Skeletal muscle tissue (tissue), 4 donors: ENCODE measurements around the gene UGGT2. TPM values are rescaled to one million over a fixed set of nuclear protein-coding genes. Genes with fewer than 3 reads are reported as not detected.

Source experiments
- H3K27ac ChIP-seq: one replicate; pipeline ENCODE4 v1.7.0; 2013; ENCODE audit warnings: mild to moderate bottlenecking, low read depth, low read length, inconsistent platforms
- H3K27me3 ChIP-seq, 3 donors: one replicate each; pipeline ENCODE4 v1.7.0; 2013; ENCODE audit warnings: low read length in 3 of 3; ENCODE audit not compliant: control insufficient read depth in 3 of 3, insufficient read depth in 3 of 3
- H3K36me3 ChIP-seq, 3 donors: one replicate each; pipeline ENCODE4 v1.7.0; 2013; ENCODE audit warnings: low read length in 3 of 3; ENCODE audit not compliant: control insufficient read depth in 3 of 3, insufficient read depth in 3 of 3
- H3K4me1 ChIP-seq, 3 donors: one replicate each; pipeline ENCODE4 v1.7.0; 2013; ENCODE audit warnings: low read length in 3 of 3, mild to moderate bottlenecking in 3 of 3; ENCODE audit not compliant: control insufficient read depth in 3 of 3, insufficient read depth in 3 of 3
- H3K4me3 ChIP-seq, 3 donors: one replicate each; pipeline ENCODE4 v1.7.0; 2013; ENCODE audit warnings: low read length in 3 of 3
- H3K9ac ChIP-seq, 3 donors: one replicate each; pipeline ENCODE4 v1.7.0; 2013; ENCODE audit warnings: low read length in 3 of 3, mild to moderate bottlenecking in 3 of 3, moderate library complexity in 2 of 3, low read depth in 1 of 3
- H3K9me3 ChIP-seq, 3 donors: one replicate each; pipeline ENCODE4 v1.7.0; 2013; ENCODE audit warnings: low read length in 3 of 3; ENCODE audit not compliant: control insufficient read depth in 3 of 3
- total RNA-seq: library from RNA; depleted of rRNA; stranded (reverse); fragments of >200 nt; gene quantifications from one replicate; pipeline ENCODE4 v1.2.3, GENCODE V29; 2014
- donor health status: Osteomylitis.

Gene UGGT2
- total RNA-seq, 1 donor from 2014 or later, result 43.8 TPM

DNA sequence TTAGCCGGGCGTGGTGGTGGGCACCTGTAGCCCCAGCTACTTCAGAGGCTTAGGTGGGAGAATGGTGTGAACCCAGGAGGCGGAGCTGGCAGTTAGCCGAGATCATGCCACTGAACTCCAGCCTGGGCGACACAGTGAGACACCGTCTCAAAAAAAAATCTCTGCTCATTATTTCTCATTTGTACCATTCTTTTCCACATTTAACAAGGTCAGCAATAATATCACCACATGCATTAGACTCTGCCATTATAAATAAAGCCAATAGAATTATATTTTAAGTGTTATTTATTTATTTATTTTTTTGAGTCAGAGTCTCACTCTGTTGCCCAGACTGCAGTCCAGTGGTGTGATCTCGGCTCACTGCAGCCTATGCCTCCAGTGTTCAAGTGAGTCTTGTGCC lies 24.2 kb downstream of the UGGT2 start:
- Histone ChIP-seq H3K4me1 (no peaks in the 10 kb centered on the region), H3K9ac (no peak overlapping the region), H3K4me3 (no peak overlapping the region), H3K27ac (no peak overlapping the region), H3K27me3 (no peaks in the 10 kb centered on the region), H3K36me3 (no peaks in the 10 kb centered on the region), H3K9me3 (no peaks in the 10 kb centered on the region)

DNA sequence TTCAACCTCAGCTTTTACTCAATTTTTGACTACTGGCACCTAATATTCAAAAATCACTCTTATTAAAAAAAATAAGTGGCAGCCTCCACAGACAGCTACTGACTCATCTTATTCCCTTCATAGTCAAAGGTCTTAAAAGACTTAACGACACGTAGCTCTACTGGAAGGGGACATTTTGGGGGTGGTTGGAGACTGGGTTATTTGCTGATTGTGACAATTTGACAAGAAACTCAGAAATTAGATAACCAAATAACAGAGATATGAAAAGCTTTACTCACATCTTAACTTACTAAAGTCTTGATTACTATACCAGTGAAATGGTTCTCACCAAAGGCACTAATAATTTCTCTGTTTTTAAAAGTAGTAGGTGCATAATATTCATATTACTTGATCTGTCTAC lies 25.7 kb downstream of the UGGT2 start:
- no peak overlapping the region for H3K4me3 ChIP-seq
- H3K4me1 ChIP-seq, result no peaks in the 10 kb centered on the region
- H3K27me3 ChIP-seq, result no peaks in the 10 kb centered on the region
- H3K27ac ChIP-seq, result no peak overlapping the region
- H3K9me3 ChIP-seq, result no peaks in the 10 kb centered on the region
- no peak overlapping the region for H3K9ac ChIP-seq
- H3K36me3 ChIP-seq, result no peaks in the 10 kb centered on the region

DNA sequence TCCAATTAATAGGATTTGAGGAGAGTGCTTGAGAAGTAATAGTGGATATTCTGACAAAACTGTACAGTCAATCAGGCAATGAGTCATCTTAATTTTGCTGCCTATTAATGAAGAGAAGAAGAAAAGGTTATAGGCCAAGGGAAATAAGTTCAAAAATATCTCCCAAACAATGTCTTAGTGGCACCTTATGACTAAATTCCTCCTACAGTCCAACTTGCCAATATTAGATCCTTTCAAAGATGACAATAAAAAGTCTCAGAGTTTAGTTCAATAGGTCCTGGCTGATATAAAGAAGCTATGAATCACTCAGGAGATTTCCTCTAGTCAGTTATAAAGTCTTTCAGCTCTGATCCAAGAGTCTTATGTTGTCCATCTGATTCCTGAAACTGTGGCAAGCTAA lies 27.9 kb downstream of the UGGT2 start:
- Histone ChIP-seq H3K9me3 (no peaks in the 10 kb centered on the region), H3K27me3 (no peaks in the 10 kb centered on the region), H3K36me3 (no peaks in the 10 kb centered on the region), H3K4me3 (no peak overlapping the region), H3K4me1 (no peaks in the 10 kb centered on the region), H3K27ac (no peak overlapping the region), H3K9ac (no peak overlapping the region)

DNA sequence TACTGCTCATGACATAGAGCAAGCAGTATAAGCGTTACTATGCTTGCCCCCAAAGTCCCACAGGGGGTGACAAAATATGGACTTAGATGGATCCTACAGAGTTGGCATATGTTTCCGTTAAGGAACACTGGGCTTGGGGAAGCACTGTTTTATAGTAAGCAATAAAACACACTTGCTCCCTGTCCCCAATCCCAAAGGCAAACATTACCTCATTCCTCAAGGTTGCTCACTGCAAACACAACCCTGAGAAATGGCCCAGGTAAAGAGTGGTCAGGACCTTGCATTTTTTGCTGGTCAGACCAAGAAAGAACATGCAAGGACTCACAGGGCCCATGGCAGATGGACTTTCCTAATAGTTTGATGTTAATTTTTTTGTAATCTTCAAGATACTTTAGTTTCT lies 32.3 kb downstream of the UGGT2 start:
- Histone ChIP-seq H3K27ac (no peak overlapping the region), H3K4me3 (no peak overlapping the region), H3K36me3 (peaks cover 0 to 7% (median 0%) of the 10 kb centered on the region in 3 donors), H3K9me3 (no peaks in the 10 kb centered on the region), H3K9ac (no peak overlapping the region), H3K27me3 (no peaks in the 10 kb centered on the region), H3K4me1 (no peaks in the 10 kb centered on the region)

DNA sequence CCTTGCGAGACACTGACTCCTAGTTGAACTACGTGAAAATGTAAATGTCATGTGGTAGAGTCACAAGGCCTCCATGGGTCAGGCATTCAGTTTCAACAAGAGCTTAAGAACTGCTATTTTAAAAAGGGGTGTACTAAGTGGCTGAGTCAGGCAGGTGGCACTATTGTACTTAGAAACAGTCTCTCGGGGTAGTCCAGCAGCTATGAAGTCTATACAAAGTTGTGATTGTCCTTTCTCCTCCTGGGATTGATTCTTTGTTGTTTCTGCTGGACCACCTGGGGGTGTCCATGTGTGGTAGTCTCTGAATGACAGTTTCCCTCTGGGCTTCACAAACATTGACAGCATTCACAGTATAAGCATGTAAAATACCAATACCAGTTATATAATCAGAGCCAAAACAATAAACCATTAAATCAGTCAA lies 33.0 kb downstream of the UGGT2 start:
- no peaks in the 10 kb centered on the region for H3K27me3 ChIP-seq

DNA sequence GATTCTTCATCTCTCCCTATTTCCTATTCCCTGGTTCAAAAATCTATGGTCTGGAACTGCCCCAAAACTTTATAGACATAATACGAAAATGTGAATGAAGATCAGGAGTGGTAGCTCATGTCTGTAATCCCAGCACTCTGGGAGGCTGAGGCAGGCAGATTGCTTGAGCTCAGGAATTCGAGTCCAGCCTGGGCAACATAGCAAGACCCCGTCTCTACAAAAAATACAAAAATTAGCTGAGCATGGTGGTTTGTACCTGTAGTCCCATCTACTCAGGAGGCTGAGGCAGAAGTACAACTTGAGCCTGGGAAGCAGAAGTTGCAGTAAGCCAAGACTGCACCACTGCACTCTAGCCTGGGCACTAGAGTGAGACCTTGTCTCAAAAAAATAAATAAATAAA lies 35.1 kb downstream of the UGGT2 start:
- no peaks in the 10 kb centered on the region for H3K27me3 ChIP-seq
- H3K9ac ChIP-seq, result no peak overlapping the region
- no peaks in the 10 kb centered on the region for H3K9me3 ChIP-seq
- H3K4me3 ChIP-seq, result no peak overlapping the region
- no peak overlapping the region for H3K27ac ChIP-seq
- peaks cover 0 to 7% (median 0%) of the 10 kb centered on the region in 3 donors for H3K36me3 ChIP-seq
- H3K4me1 ChIP-seq, result no peaks in the 10 kb centered on the region

More for the DNA sequence above, 33.0 kb downstream of the UGGT2 start:
- Histone ChIP-seq H3K27ac (peak overlapping the region; percentile 52), H3K9ac (no peak overlapping the region), H3K4me3 (no peak overlapping the region), H3K4me1 (no peaks in the 10 kb centered on the region), H3K9me3 (no peaks in the 10 kb centered on the region), H3K36me3 (peaks cover 0 to 7% (median 0%) of the 10 kb centered on the region in 3 donors)

DNA sequence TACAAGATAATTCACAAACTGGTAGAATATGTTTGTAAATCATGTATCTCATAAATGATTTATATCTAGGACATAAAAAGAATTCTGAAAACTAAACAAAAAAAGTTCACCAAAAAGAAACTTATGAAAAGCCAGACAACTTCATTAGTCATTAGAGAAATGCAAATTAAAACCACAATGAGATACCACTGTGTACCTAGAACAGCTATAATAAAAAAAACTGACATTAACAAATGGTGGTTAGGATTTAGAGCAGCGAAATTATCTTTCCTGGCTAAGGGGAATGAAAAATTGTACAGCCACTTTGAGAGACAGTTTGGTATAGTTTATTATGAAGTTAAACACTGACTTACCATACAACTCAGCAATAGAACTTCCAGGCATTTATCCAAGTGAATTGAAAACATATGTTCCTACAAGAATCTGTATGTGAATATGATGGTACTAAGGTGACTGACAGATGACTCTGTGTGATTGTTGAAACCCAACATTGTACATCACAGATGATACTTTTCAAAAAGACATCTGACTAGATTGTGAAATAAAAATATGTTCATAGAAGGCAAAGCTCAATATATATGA lies 41.8 kb downstream of the UGGT2 start:
- H3K27ac ChIP-seq, result no peak overlapping the region
- no peaks in the 10 kb centered on the region for H3K36me3 ChIP-seq
- no peaks in the 10 kb centered on the region for H3K4me1 ChIP-seq
- H3K9me3 ChIP-seq, result peaks cover 0 to 3% (median 0%) of the 10 kb centered on the region in 3 donors
- H3K4me3 ChIP-seq, result no peak overlapping the region
- H3K27me3 ChIP-seq, result no peaks in the 10 kb centered on the region
- no peak overlapping the region for H3K9ac ChIP-seq

DNA sequence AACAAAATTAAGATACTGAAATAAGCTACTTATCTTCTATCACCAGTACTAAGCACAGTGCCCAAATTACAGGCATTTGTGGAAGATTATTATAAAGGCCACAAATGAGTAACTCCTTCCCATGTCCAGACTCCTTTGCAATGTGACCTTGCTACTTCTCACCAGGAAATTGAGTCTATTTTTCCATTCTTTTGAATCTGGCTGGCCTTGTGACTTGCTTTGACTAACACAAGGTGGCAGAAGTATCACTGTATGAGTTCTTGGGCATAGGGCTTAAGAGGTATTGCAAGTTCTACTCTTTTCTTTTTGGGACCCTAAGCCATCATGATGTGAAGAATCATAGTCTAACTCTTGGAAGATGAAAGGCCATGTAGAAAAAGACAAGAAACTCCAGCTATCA lies 49.9 kb downstream of the UGGT2 start:
- Histone ChIP-seq H3K4me3 (no peak overlapping the region), H3K4me1 (no peaks in the 10 kb centered on the region), H3K27me3 (no peaks in the 10 kb centered on the region), H3K36me3 (no peaks in the 10 kb centered on the region), H3K27ac (no peak overlapping the region), H3K9ac (no peak overlapping the region), H3K9me3 (peaks cover 0 to 3% (median 0%) of the 10 kb centered on the region in 3 donors)

DNA sequence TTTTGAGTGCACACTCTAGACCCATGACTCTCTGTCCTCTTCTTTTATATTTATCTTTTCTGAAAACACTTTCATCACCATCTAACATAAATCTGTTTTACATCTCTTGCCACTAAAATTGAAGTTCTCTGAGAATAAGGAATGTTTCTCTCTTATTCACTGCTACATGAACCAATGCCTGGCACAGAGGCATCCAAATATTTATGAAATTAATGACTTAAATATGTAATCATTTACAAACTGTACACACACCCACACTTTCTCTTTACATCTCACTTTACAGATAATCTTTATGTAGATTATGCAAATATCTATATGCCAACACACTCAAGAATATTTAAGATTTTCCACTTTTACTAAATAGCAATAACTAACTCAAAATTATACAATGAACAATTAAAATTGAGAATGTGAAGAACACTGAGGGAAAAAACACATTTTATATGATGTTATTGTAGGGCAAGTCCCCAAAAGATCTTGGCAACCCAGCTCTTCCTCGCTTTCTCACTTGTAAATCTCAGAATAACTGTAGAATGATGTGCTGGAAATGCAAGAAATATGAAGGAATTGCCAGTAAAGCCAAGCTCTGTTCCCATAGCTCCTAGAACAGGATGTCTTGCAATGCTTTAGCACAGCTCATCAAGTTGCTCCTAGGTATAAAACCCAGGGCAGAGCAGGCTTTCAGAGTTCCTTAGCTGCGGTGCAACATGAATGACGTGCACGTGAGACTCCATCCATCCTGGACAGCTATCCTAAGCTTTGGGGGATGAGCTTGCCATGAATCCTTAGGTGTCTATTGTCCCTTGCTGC lies 50.7 kb downstream of the UGGT2 start:
- Histone ChIP-seq H3K4me3 (no peak overlapping the region), H3K27ac (no peak overlapping the region), H3K9me3 (peaks cover 0 to 3% (median 0%) of the 10 kb centered on the region in 3 donors), H3K36me3 (no peaks in the 10 kb centered on the region), H3K4me1 (no peaks in the 10 kb centered on the region), H3K27me3 (no peaks in the 10 kb centered on the region), H3K9ac (no peak overlapping the region)

DNA sequence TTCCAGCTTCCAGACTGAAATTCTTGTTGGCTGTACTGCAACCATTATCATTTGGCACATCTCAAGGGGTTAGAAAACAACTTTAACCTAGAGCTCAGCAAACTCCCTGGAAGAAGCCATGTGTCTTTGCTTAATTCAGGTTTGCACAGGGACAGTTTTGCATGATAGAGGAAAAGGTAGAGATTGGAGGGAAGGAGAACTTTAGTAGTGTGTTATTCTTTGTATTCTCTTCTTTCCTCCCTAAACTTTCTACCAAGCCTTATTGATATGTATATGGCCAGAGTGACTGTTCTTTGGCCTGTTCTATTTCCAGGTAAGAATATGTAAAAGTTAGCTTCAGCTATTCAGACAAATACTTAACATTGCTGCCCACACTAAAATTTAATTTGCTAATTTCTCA lies 53.1 kb downstream of the UGGT2 start:
- Histone ChIP-seq H3K27ac (no peak overlapping the region), H3K4me1 (no peaks in the 10 kb centered on the region), H3K27me3 (no peaks in the 10 kb centered on the region), H3K36me3 (no peaks in the 10 kb centered on the region), H3K9me3 (no peaks in the 10 kb centered on the region), H3K4me3 (no peak overlapping the region), H3K9ac (no peak overlapping the region)
